Measurements from ENCODE around the gene SLC22A3.

SLC22A3 gene

DNA sequence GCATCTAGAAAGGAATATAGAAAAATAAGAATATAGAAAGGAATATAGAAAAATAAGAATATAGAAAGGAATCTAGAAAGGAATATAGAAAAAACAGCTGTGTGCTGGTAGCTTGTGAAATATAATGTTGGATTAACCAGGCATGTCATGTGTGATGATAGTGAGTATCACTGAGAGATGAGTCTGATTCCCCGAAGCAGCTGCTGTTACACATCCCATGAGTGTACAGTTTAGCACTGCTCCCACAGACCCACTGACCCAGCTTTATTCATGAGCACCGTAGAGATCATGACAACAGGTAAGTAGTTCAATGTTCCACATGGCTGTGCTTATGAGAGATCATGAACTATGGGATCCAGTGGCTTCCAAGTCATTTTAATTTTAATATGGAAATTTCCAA is 64.8 kb downstream of the SLC22A3 start:
- Mint-ChIP-seq H3K9me3 (peaks cover 0 to 8% of the 10 kb centered on the region in 2 donors), H3K27me3 (peaks cover 35% of the 10 kb centered on the region), H3K27ac (no peak overlapping the region), H3K4me3 (no peak overlapping the region), H3K4me1 (no peaks in the 10 kb centered on the region)
- ATAC-seq (no peak), DNase-seq (no peak)

DNA sequence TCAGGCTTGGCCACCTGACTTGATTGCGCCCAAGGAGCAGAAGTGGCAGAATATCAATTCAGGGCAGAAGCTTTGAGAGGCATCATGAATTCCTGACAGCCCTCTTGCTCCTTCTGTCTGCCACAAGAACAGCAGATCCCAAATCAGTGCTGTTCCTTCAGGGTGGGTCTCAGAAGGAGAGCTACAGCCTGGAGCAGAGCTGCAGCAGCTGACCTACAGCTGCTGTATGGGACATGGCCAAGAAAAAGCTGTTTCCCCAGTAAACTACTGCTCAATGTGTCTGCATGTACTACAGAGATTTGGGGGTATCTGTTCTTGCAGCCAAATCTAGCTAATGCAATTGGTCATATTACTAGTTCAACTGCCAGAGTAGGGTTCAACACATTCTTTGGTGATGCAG is 69.0 kb downstream of the SLC22A3 start:
- DNase-seq, result no peak
- H3K4me3 Mint-ChIP-seq, result no peak overlapping the region
- no peak for ATAC-seq
- H3K27ac Mint-ChIP-seq, result no peak overlapping the region
- peaks cover 0 to 8% of the 10 kb centered on the region in 2 donors for H3K9me3 Mint-ChIP-seq
- no peaks in the 10 kb centered on the region for H3K4me1 Mint-ChIP-seq
- peaks cover 58% of the 10 kb centered on the region for H3K27me3 Mint-ChIP-seq

GRCh38 chr6:160417550-160417949 is 69.4 kb downstream of the SLC22A3 start:
- ATAC-seq, result no peak
- Mint-ChIP-seq H3K4me3 (no peak overlapping the region), H3K4me1 (no peaks in the 10 kb centered on the region), H3K9me3 (peaks cover 0 to 8% of the 10 kb centered on the region in 2 donors), H3K27ac (no peak overlapping the region), H3K27me3 (peaks cover 62% of the 10 kb centered on the region)
- no peak for DNase-seq

GRCh38 chr6:160418370-160418769 is 70.2 kb downstream of the SLC22A3 start:
- H3K4me3 Mint-ChIP-seq, result no peak overlapping the region
- ATAC-seq, result no peak
- no peaks in the 10 kb centered on the region for H3K4me1 Mint-ChIP-seq
- H3K27me3 Mint-ChIP-seq, result peaks cover 63% of the 10 kb centered on the region
- H3K27ac Mint-ChIP-seq, result no peak overlapping the region
- H3K9me3 Mint-ChIP-seq, result peaks cover 0 to 8% of the 10 kb centered on the region in 2 donors
- no peak for DNase-seq

DNA sequence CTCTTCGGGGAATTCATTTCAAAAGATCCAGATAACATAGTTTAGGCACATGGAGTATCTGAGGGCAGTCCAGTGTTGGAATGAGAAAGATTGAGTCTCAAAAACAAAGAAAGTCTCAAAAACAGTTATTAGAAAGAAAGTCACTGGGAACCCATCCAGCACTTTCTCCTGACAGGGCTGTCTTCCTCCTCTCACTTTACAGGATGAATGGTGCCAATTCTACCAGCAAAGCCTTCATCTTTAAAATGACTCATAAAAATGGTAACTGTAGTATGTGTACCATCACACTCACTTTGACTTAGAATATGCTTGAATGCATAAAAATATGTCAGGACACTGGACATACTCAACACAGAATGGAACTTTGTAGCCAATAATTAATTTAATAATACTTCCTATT is 71.3 kb downstream of the SLC22A3 start:
- Mint-ChIP-seq H3K27ac (no peak overlapping the region), H3K4me3 (no peak overlapping the region), H3K27me3 (peaks cover 54% of the 10 kb centered on the region), H3K4me1 (no peaks in the 10 kb centered on the region), H3K9me3 (peaks cover 0 to under 1% of the 10 kb centered on the region in 2 donors)
- DNase-seq (no peak), ATAC-seq (no peak)

DNA sequence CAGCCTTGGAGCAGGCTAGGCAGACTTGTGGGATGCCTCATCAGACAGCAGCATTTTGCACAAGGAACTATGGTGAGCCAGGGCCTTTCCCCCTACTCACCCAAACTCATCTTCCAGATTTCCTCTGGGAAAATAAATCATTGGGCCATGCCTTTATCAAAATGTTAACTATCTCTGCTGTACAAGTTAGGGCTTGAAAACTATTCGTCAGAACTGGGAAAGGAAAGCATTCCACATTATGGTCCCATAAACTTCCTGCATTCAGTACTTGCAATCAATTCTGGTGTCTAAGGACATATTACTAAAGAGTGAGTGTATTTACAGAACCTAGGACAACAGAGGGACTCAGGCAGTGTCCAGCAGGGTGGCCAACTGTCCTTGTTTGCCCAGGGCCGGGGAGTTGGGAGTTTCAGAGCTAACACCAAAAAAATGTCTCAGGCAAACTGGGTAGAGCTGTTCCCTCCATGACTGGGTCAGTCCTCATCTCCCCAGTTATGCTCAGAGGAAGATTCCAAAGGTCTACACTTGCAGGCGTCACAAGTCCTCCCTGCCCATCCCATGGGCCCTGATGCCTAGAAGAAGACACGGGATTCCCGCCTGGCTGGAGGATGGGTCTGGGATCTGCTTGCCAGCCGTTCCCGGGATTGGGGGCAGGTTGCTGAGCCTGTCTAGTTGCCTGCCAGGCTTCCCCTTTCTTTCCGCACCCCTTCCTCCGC is 72.2 kb downstream of the SLC22A3 start:
- Mint-ChIP-seq H3K4me1 (no peaks in the 10 kb centered on the region), H3K27me3 (peaks cover 54% of the 10 kb centered on the region), H3K4me3 (no peak overlapping the region), H3K9me3 (no peaks in the 10 kb centered on the region), H3K27ac (no peak overlapping the region)
- no peak for ATAC-seq
- no peak for DNase-seq

DNA sequence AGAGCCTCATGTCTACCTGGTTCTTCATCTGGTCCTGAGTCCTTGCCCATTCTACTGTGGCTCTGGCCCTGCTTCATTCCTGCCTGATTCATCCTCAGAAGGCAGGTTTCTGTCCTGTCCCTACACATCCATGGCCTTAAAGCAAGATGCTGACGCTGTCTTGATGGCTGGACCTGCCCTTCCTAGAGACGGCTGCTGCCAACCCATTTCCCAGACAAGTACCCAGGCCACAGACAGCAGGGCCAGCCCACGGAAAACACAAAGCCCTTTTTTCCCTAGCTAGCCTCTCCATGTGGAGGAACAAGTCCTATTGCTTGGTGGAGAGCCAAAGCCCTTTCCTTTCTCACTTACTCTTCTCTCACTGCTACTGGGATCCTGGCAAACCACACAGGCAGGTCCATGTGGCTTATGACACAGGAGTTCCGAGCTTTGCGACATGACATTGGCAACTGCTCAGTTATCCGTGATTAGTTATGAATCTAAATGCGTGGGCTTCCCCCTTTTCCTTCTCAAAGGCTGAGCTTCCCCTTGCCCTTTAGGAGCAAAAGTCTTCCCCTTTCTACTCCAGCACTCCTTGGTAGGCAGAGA is 72.9 kb downstream of the SLC22A3 start:
- H3K9me3 Mint-ChIP-seq, result no peaks in the 10 kb centered on the region
- H3K27ac Mint-ChIP-seq, result no peak overlapping the region
- H3K27me3 Mint-ChIP-seq, result peaks cover 52% of the 10 kb centered on the region
- H3K4me3 Mint-ChIP-seq, result no peak overlapping the region
- DNase-seq, result no peak
- H3K4me1 Mint-ChIP-seq, result peaks cover under 1% of the 10 kb centered on the region
- ATAC-seq, result no peak

- Mint-ChIP-seq H3K27ac (no peak overlapping the region), H3K4me1 (peaks cover 9% of the 10 kb centered on the region), H3K27me3 (peaks cover 53% of the 10 kb centered on the region), H3K4me3 (no peak overlapping the region), H3K9me3 (no peaks in the 10 kb centered on the region)
- no peak for ATAC-seq
- no peak for DNase-seq
Measured at GRCh38 chr6:160421854-160422253, 73.7 kb downstream of the SLC22A3 start.

DNA sequence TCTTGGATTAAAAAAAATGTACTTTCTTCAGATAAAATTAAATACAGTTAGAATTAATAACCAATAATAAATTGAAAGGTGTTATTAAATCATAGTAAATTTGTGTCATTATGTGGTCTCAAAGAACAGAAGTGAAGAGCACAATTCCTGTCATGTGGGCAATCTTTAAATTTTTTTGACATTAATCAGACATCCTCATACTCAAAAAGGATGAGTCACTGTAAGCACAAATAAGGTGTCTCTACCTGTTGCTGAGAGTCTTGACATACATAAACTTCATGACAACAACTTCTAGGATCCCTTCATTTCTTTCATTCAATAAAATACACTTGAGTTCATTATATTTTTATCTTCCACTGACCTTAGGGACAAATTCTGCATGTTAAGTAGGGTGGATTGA is 76.1 kb downstream of the SLC22A3 start:
- ATAC-seq (no peak), DNase-seq (no peak)
- Mint-ChIP-seq H3K4me3 (no peak overlapping the region), H3K27ac (no peak overlapping the region), H3K4me1 (peaks cover 11% of the 10 kb centered on the region), H3K9me3 (no peaks in the 10 kb centered on the region), H3K27me3 (peaks cover 68% of the 10 kb centered on the region)

DNA sequence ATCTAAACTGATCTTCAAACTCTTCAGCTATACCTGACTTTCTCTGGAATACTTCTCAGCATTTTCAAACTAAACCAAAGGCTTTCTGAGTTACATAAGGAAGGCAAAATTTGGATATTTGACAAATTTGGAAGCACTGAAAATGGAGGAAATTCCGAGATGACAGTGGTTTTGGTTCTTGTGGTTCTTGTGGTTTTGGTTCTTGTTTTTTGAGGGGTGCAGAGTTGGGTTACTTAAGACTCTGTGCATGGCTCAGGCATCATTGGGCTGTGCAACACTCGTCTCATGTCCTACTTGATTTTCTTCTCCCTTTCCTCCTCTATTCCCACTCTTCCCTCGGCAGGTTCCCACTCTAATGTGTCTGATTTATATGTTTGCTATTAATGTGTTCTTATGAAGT is 78.0 kb downstream of the SLC22A3 start:
- H3K4me3 Mint-ChIP-seq, result no peak overlapping the region

DNA sequence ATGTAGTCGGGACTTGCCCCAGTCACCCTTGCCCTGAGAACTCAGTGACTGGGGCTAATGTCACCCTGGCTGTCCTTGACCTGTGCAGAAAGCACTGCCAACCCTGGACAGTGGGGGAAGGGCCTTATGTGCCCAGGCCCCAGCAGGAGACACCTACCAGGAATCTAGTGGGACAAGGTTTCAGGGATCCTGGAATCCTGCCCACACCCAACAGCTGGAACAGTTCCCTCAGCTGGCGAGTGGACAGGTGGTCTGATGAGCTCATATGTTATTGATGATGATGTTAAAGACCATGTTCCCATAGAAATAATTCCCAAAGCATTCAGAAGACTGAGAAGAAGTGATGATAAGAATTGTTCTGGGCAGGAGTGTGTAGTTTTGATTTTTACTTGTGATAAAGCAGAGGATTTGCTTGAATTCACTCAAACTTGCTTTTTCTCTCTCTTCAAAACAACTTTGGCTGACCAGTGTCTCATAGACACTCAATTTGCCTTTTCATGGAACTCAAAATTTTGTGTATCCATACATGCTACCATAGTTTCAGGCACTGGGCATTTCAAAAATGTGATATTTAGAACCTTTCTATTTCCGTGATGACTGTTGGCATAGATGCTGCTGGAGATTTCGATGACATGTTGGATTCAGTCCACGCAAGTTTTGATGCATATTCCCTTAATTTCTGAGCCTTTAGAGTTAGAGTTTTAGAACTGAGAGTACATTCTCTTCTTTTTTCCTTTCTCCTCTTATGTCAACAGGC is 79.3 kb downstream of the SLC22A3 start:
- Mint-ChIP-seq H3K27me3 (peaks cover 68% of the 10 kb centered on the region), H3K9me3 (no peaks in the 10 kb centered on the region), H3K4me3 (no peak overlapping the region), H3K4me1 (peaks cover 11% of the 10 kb centered on the region), H3K27ac (no peak overlapping the region)
- ATAC-seq (no peak), DNase-seq (no peak)

More for the DNA sequence above, 78.0 kb downstream of the SLC22A3 start:
- ATAC-seq, result no peak
- Mint-ChIP-seq H3K9me3 (no peaks in the 10 kb centered on the region), H3K27ac (no peak overlapping the region), H3K4me1 (peaks cover 11% of the 10 kb centered on the region), H3K27me3 (peaks cover 73% of the 10 kb centered on the region)
- no peak for DNase-seq

- peaks cover 11% of the 10 kb centered on the region for H3K4me1 Mint-ChIP-seq
- H3K9me3 Mint-ChIP-seq, result no peaks in the 10 kb centered on the region
- no peak overlapping the region for H3K4me3 Mint-ChIP-seq
- peaks cover 70% of the 10 kb centered on the region for H3K27me3 Mint-ChIP-seq
- DNase-seq, result no peak
- no peak for ATAC-seq
- no peak overlapping the region for H3K27ac Mint-ChIP-seq
Measured at GRCh38 chr6:160428069-160428430, 79.9 kb downstream of the SLC22A3 start.

DNA sequence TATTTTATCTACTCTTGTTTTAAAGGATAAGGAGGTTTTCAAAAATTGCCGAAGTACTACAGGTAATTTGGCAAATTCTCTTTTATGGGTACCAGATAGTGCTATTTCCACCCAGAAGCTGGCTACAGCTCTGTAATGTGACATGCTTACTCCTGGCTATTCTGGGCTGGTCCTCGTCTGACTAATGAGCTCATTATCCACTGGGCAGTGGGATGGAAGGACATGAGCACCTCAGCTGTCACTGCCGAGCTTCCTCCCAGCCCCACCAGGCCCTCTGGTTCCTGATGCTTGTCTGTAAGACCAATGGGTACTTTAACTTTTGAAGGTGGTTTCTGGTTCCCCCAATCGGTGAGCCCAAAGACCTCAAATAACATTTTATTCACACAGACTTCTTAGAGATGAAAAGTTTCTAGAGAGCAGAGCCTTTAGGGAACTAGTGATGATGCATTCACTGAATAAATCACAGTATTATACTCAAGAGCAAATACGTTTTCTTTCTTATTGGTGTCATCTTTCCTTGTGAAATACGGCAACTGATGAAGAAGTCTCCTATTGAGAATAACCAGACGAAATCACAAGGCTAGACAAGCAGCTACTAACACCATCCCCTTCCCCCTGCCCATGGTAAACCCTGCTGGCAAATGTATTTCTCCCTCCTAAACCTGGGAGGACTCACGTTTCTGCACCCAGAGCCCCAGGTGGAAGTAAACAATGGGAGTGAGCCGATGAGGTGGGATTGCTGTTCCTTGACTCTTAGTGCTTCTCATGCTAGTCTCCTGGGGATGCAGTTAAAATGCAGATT is 80.8 kb downstream of the SLC22A3 start:
- peaks cover 70% of the 10 kb centered on the region for H3K27me3 Mint-ChIP-seq
- no peak for ATAC-seq

GRCh38 chr6:160429620-160429895 is 81.4 kb downstream of the SLC22A3 start:
- H3K4me3 Mint-ChIP-seq, result no peak overlapping the region
- H3K27ac Mint-ChIP-seq, result no peak overlapping the region
- H3K9me3 Mint-ChIP-seq, result no peaks in the 10 kb centered on the region
- ATAC-seq, result no peak
- peaks cover 11% of the 10 kb centered on the region for H3K4me1 Mint-ChIP-seq
- DNase-seq, result no peak
- H3K27me3 Mint-ChIP-seq, result peaks cover 70% of the 10 kb centered on the region

More for the DNA sequence above, 80.8 kb downstream of the SLC22A3 start:
- Mint-ChIP-seq H3K27ac (no peak overlapping the region), H3K4me3 (no peak overlapping the region), H3K9me3 (no peaks in the 10 kb centered on the region), H3K4me1 (peaks cover 11% of the 10 kb centered on the region)
- DNase-seq, result no peak

GRCh38 chr6:160430203-160430602 is 82.0 kb downstream of the SLC22A3 start:
- DNase-seq (no peak), ATAC-seq (no peak)
- Mint-ChIP-seq H3K27ac (no peak overlapping the region), H3K9me3 (no peaks in the 10 kb centered on the region), H3K4me3 (no peak overlapping the region), H3K4me1 (peaks cover 11% of the 10 kb centered on the region), H3K27me3 (peaks cover 70% of the 10 kb centered on the region)

DNA sequence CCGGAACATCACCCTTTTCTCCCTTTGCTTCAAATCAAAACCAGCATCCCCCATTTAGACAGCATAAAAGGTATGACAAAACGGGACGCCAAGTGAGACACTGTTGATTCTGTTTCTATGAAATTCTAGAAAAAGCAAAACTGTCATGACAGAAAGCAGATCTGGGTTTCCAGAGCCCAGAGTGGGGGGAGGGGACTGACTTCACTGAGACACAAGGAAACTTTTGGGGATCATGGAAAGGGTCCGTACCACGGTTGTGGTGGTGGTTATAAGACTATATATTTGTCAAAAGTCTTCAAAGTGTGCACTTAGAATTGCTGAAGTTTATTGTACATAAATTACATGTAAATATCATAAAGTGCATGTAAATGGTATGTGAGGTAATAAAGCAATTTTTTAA is 82.6 kb downstream of the SLC22A3 start:
- peaks cover 70% of the 10 kb centered on the region for H3K27me3 Mint-ChIP-seq
- H3K4me3 Mint-ChIP-seq, result no peak overlapping the region
- ATAC-seq (no peak), DNase-seq (no peak)
- H3K4me1 Mint-ChIP-seq, result peaks cover 15% of the 10 kb centered on the region
- H3K27ac Mint-ChIP-seq, result no peak overlapping the region
- no peaks in the 10 kb centered on the region for H3K9me3 Mint-ChIP-seq

Data from stimulated activated naive CD8-positive, alpha-beta T cell treated with anti-CD3 and anti-CD28 coated beads, Interleukin-15, amount 100 ng/mL, for 72 hours (primary cell).